ENCODE results near the gene ZNF500. TPM values are rescaled to one million over a fixed set of nuclear protein-coding genes. Genes with fewer than 3 reads are reported as not detected.

The ZNF500 gene
- total RNA-seq, 4 donors from 2014 or later = 12.6 to 23.3 (median 20.5) TPM

DNA sequence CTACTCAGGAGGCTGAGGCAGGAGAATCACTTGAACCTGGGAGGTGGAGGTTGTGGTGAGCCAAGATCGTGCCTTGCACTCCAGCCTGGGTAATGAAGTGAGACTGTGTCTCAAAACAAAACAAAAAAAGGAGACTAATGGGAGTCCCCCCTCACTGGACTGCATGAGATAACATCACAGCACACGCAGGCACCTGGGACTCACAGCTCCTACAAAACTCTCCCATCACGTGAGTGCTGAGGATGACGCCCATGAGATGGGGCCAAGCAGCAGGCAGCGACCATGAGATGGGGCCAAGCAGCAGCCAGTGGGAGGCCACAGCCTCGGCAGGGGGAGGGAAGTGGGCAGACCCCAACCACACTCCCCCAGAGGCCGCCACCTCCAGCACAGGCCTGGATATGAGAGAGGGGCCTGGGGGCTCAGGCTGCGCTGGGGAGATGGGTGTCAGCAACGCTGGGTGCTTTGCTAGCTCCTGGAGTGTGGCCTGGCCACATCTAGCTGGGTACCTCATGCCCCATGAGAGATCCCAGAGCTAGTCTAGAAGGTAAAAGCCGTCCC is 17.2 kb downstream of the ZNF500 start:
- intact Hi-C loops (cut with DNase I; ENCODE audit: low total_unique reads) = no loop called here
- no peak overlapping the region for H3K4me3 ChIP-seq (ENCODE audit: low read depth, poor library complexity, severe bottlenecking)
- 89% methylated on average over 4 to 10 of the region's 10 CpGs for WGBS, 2 donors
- TF ChIP-seq CTCF (IDR thresholded peaks at IDR 0.05) (no peak), POLR2A (IDR thresholded peaks at IDR 0.05) (no peak)
- DNase-seq (ENCODE audit: low spot score in 2 of 2) = no peak

GRCh38 chr16:4748682-4749411 is 18.1 kb downstream of the ZNF500 start:
- intact Hi-C loops (cut with DNase I; ENCODE audit: low total_unique reads) = no loop called here
- 86 to 89% methylated on average over 12 to 16 of the region's 16 CpGs for WGBS, 2 donors
- TF ChIP-seq POLR2A (IDR thresholded peaks at IDR 0.05) (no peak), CTCF (IDR thresholded peaks at IDR 0.05) (no peak)

DNA sequence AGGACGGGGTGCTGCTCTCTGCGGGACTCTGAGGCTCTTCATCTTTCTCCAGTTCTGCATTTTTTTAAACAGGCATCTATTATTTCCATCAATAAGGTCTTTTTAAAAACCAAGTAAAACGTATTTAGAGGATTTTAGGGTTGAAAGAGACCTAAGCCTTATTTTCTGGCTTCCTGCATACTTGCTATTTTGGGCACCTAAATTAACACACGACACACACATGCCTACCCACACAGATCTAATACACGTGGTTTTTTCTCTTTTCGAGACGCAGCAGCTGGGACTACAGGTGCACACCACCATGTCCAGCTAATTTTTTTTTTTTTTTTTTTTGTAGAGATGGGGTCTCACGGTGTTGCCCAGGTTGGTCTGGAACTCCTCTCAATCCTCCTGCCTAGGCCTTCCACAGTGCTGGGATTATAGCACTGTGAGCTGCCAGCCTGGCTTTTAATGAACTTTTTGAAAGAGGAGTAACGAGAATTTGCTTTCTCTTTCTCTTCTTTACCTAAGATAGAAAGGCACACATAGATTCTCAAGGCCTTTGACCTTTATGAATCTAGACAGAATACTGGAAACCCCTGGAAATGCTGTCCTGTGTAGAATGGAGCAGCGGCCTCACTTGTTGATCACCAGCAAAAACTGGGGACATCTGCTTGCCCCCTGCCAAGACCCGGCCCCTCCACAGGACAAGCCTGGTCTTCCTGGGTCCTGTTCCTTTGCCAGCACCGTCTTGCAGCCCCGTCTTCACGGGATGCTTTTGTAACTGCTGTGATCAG is 18.9 kb downstream of the ZNF500 start:
- 69 to 71% methylated on average over 14 of the region's 14 CpGs for WGBS, 2 donors
- H3K4me3 ChIP-seq (ENCODE audit: low read depth, poor library complexity, severe bottlenecking) = no peak overlapping the region
- intact Hi-C loops (cut with DNase I; ENCODE audit: low total_unique reads) = no loop called here
- no peak for TF ChIP-seq CTCF (IDR thresholded peaks at IDR 0.05)
- TF ChIP-seq POLR2A (IDR thresholded peaks at IDR 0.05) = no peak
- no peak for DNase-seq (ENCODE audit: low spot score in 2 of 2)

More at GRCh38 chr16:4748682-4749411, 18.1 kb downstream of the ZNF500 start:
- no peak overlapping the region for H3K4me3 ChIP-seq (ENCODE audit: low read depth, poor library complexity, severe bottlenecking)
- no peak for DNase-seq (ENCODE audit: low spot score in 2 of 2)

DNA sequence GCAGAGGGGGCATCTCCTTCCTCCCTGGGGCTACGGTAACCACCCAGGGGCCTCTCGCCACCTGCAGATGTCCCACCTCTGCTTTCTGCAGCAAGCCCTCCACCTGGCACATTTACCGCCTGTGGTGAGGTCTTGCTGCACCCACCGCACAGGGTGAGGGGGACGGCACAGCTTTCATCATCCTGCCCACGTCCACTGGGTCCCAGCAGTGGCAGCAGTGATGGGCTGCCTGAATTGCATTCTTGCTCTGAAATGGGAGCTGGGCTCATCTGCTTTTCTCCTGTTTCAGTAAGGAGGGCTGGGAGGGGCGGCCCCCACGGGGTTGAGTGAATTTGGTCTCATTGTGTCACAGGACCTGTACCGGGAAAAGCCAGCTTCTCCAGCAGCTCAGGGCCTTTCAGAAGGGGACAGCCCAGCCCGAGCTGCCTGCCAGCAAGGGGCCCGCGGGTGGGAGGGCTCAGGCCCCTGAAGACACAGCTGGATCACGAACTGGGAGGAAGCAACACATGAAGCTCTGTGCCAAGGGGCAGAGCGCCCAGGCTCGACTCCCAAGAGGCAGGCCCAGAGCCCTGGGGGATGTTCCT is 19.9 kb downstream of the ZNF500 start:
- TF ChIP-seq CTCF (IDR thresholded peaks at IDR 0.05) = no peak
- no peak for TF ChIP-seq POLR2A (IDR thresholded peaks at IDR 0.05)
- 29 to 43% methylated on average over 13 of the region's 15 CpGs for WGBS, 2 donors
- DNase-seq (ENCODE audit: low spot score in 2 of 2) = no peak
- no peak overlapping the region for H3K4me3 ChIP-seq (ENCODE audit: low read depth, poor library complexity, severe bottlenecking)
- intact Hi-C loops (cut with DNase I; ENCODE audit: low total_unique reads) = no loop called here

GRCh38 chr16:4746215-4746614 is 20.7 kb downstream of the ZNF500 start:
- no peak overlapping the region for H3K4me3 ChIP-seq (ENCODE audit: low read depth, poor library complexity, severe bottlenecking)
- intact Hi-C loops (cut with DNase I; ENCODE audit: low total_unique reads) = no loop called here
- TF ChIP-seq CTCF (IDR thresholded peaks at IDR 0.05) (no peak), POLR2A (IDR thresholded peaks at IDR 0.05) (no peak)
- WGBS, 2 donors = 85 to 92% methylated on average over 8 of the region's 8 CpGs
- no peak for DNase-seq (ENCODE audit: low spot score in 2 of 2)
